Kidney (tissue), 14 donors: ENCODE results near the gene ASB16. TPM values are rescaled to one million over a fixed set of nuclear protein-coding genes. Genes with fewer than 3 reads are reported as not detected.

Experiments
- DNase-seq, 5 donors: peaks; one replicate each; pipeline ENCODE4 v3.0.0-alpha.2; 2013 to 2020
- FAIRE-seq: peaks from 2 replicates; lab custom pipeline; 2012; peaks lifted over from hg19 to GRCh38; lab: Jason Lieb, UNC
- H3K27ac ChIP-seq, 2 donors: one replicate each; pipeline ENCODE4 v1.7.0; 2013; ENCODE audit warnings: low read depth in 2 of 2, low read length in 2 of 2, inconsistent platforms in 1 of 2
- H3K27me3 ChIP-seq: one replicate; pipeline ENCODE4 v1.7.1; 2013; ENCODE audit warnings: low read length, inconsistent platforms; ENCODE audit not compliant: control insufficient read depth, insufficient read depth
- H3K36me3 ChIP-seq, 3 donors: one replicate each; pipeline versions ENCODE4 v1.7.0 to v1.7.1; 2013; ENCODE audit warnings: low read length in 3 of 3, control low read depth in 1 of 3, inconsistent platforms in 1 of 3; ENCODE audit not compliant: insufficient read depth in 3 of 3, control insufficient read depth in 2 of 3
- H3K4me1 ChIP-seq, 3 donors: one replicate each; pipeline versions ENCODE4 v1.7.0 to v1.7.1; 2013; ENCODE audit warnings: low read length in 3 of 3, inconsistent platforms in 1 of 3, low read depth in 1 of 3; ENCODE audit not compliant: control insufficient read depth in 2 of 3, insufficient read depth in 2 of 3
- H3K4me3 ChIP-seq, 3 donors: one replicate each; pipeline versions ENCODE4 v1.7.0 to v1.8.1; 2013; ENCODE audit warnings: low read length in 3 of 3, control low read depth in 1 of 3, inconsistent platforms in 1 of 3
- H3K9ac ChIP-seq, 3 donors: one replicate each; pipeline versions ENCODE4 v1.7.0 to v1.7.1; 2013; ENCODE audit warnings: low read length in 3 of 3, control low read depth in 1 of 3, inconsistent platforms in 1 of 3
- H3K9me3 ChIP-seq, 3 donors: one replicate each; pipeline versions ENCODE4 v1.7.0 to v1.7.1; 2013; ENCODE audit warnings: low read length in 3 of 3, control low read depth in 1 of 3, inconsistent platforms in 1 of 3; ENCODE audit not compliant: control insufficient read depth in 2 of 3, insufficient read depth in 1 of 3
- intact Hi-C: fragments of 100-400 bp; cut with DNase I; formaldehyde crosslinking; loops from one replicate; pipeline ENCODE4 v1.11.1; 2022
- polyA plus RNA-seq: library from polyadenylated mRNA; stranded (reverse); fragments of 350-450 nt; fragmentation: Illumina TruSeq; extraction: RNeasy Lipid Tissue Mini Kit (QIAGEN cat#74804); gene quantifications from one replicate; pipeline ENCODE4 v1.2.3, GENCODE V29; 2014; ENCODE audit warnings: low read depth, low replicate concordance; ENCODE audit not compliant: insufficient read depth
- total RNA-seq: library from RNA; stranded (reverse); fragmentation: NEBNext Ultra II Directional; extraction: Animal tissue kit (Norgen Biotek cat#: 25700); gene quantifications from one replicate; pipeline ENCODE4 v1.2.1, GENCODE V29; 2021
- TF ChIP-seq, protein P1 (sequence below): IDR thresholded peaks from 3 replicates; pipeline ENCODE4 v1.5.1; 2012; ENCODE audit warnings: mild to moderate bottlenecking, moderate library complexity, borderline replicate concordance; ENCODE audit not compliant: insufficient read depth; ENCODE audit errors: extremely low read depth
- donor health status: control.
- donor health status: control.
- donor health status: control.
- donor health status: control.
- donor health status: control.
- donor health status: DM: yes; HTN: yes; CAD: no.
- donor health status: Normal renal cell carcinoma (clear cell type).

ASB16 gene
- total and polyA plus RNA-seq, 2 donors from 2014 or later, result 0.25 to 0.90 TPM

DNA sequence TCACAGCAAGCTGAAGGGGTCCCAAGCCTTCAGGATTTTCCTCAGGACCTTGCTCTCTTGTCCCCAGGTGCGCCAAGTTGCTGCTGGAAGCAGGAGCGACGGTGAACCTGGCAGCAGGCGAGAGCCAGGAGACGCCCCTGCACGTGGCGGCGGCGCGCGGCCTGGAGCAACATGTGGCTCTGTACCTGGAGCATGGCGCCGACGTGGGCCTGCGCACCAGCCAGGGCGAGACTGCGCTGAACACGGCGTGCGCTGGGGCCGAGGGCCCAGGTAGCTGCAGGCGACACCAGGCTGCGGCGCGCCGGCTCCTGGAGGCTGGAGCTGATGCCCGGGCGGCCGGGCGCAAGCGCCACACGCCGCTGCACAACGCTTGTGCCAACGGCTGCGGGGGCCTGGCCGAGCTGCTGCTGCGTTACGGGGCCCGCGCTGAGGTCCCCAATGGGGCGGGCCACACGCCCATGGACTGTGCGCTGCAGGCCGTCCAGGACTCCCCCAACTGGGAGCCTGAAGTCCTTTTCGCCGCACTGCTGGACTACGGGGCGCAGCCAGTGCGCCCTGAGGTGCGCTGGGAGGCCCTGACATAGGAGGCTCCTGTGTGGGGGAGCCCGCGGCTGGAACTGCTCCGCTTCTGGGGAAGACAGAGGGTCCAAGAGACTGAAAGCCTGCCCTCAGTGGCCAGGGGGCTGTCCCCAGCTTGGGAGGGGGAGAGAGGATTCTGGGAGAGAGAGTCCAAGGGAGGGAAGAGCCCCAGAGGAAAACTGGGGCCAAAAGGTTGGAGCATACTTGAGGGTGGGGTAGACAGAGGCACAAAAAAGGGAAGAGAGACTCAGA is 6.4 kb downstream of the ASB16 start:
- H3K36me3 ChIP-seq, result peaks cover 0 to 3% (median 2%) of the 10 kb centered on the region in 3 donors
- intact Hi-C loops, result no loop called here
- H3K27ac ChIP-seq, result no peak overlapping the region
- no peaks in the 10 kb centered on the region for H3K9me3 ChIP-seq
- DNase-seq (no peak), FAIRE-seq (no peak)
- H3K27me3 ChIP-seq, result no peaks in the 10 kb centered on the region
- H3K4me3 ChIP-seq, result no peak overlapping the region
- H3K4me1 ChIP-seq, result peaks cover 0 to 3% (median 0%) of the 10 kb centered on the region in 3 donors
- no peak overlapping the region for H3K9ac ChIP-seq
- TF ChIP-seq, protein P1, sequence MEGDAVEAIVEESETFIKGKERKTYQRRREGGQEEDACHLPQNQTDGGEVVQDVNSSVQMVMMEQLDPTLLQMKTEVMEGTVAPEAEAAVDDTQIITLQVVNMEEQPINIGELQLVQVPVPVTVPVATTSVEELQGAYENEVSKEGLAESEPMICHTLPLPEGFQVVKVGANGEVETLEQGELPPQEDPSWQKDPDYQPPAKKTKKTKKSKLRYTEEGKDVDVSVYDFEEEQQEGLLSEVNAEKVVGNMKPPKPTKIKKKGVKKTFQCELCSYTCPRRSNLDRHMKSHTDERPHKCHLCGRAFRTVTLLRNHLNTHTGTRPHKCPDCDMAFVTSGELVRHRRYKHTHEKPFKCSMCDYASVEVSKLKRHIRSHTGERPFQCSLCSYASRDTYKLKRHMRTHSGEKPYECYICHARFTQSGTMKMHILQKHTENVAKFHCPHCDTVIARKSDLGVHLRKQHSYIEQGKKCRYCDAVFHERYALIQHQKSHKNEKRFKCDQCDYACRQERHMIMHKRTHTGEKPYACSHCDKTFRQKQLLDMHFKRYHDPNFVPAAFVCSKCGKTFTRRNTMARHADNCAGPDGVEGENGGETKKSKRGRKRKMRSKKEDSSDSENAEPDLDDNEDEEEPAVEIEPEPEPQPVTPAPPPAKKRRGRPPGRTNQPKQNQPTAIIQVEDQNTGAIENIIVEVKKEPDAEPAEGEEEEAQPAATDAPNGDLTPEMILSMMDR, result no peak

GRCh38 chr17:44177640-44178039 is 7.1 kb downstream of the ASB16 start:
- Histone ChIP-seq H3K27ac (no peak overlapping the region), H3K9me3 (no peaks in the 10 kb centered on the region), H3K4me3 (no peak overlapping the region), H3K4me1 (peaks cover 0 to 9% (median 0%) of the 10 kb centered on the region in 3 donors), H3K9ac (no peak overlapping the region), H3K27me3 (no peaks in the 10 kb centered on the region), H3K36me3 (peaks cover 0 to 9% (median 6%) of the 10 kb centered on the region in 3 donors)
- intact Hi-C loops, result no loop called here
- DNase-seq (no peak), FAIRE-seq (no peak)
- TF ChIP-seq, protein P1, result no peak

DNA sequence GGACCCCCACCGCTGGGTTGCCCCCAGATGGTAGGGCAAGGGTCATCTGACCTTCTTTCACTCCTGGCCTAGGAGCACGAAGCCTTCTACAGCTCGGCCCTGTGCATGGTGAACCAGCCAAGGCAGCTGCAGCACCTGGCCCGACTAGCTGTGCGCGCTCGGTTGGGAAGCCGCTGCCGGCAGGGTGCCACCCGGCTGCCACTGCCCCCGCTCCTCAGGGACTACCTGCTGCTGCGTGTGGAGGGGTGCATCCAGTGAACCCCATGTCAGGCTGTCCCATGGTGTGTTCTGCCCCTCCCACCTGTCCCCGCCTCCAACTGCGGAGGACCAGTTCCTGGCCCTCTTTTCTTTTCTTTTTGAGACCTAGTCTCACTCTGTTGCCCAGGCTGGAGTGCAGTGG is 7.6 kb downstream of the ASB16 start:
- TF ChIP-seq, protein P1, result no peak
- Histone ChIP-seq H3K4me3 (no peak overlapping the region), H3K36me3 (peaks cover 0 to 9% (median 6%) of the 10 kb centered on the region in 3 donors), H3K27ac (no peak overlapping the region), H3K4me1 (peaks cover 0 to 9% (median 0%) of the 10 kb centered on the region in 3 donors), H3K27me3 (no peaks in the 10 kb centered on the region), H3K9ac (no peak overlapping the region), H3K9me3 (no peaks in the 10 kb centered on the region)
- intact Hi-C loops, result no loop called here
- FAIRE-seq (no peak), DNase-seq (no peak)
